Immature natural killer cell (primary cell): ENCODE results near the gene ITGA11. TPM values are rescaled to one million over a fixed set of nuclear protein-coding genes. Genes with fewer than 3 reads are reported as not detected.
"Not testable (repeated sequence)": the region's sequence is repeated elsewhere in the genome, so short reads cannot be mapped to it uniquely, and the experiment has no call there.

Experiments
- DNase-seq, 3 donors: peaks; one replicate each; pipeline ENCODE4 v3.0.0; 2022; ENCODE audit warnings: mixed read lengths in 1 of 3
- H3K27ac Mint-ChIP-seq, 6 donors: one replicate each; pipeline ENCODE4 v1.8.0; 2020; ENCODE audit warnings: mixed read lengths in 6 of 6, mild to moderate bottlenecking in 5 of 6, inconsistent platforms in 4 of 6, moderate library complexity in 3 of 6
- H3K27me3 Mint-ChIP-seq, 3 donors: one replicate each; pipeline ENCODE4 v1.8.0; 2020 to 2021; ENCODE audit warnings: low read depth in 3 of 3, mild to moderate bottlenecking in 3 of 3, mixed read lengths in 3 of 3, moderate library complexity in 3 of 3, inconsistent platforms in 1 of 3
- H3K36me3 Mint-ChIP-seq, 3 donors: one replicate each; pipeline ENCODE4 v1.8.0; 2020; ENCODE audit warnings: mixed read lengths in 3 of 3, inconsistent platforms in 2 of 3, mild to moderate bottlenecking in 2 of 3
- H3K4me1 Mint-ChIP-seq, 2 donors: one replicate each; pipeline ENCODE4 v1.8.0; 2020; ENCODE audit warnings: inconsistent platforms in 2 of 2, mild to moderate bottlenecking in 2 of 2, mixed read lengths in 2 of 2, moderate library complexity in 1 of 2
- H3K4me3 Mint-ChIP-seq, 5 donors: one replicate each; pipeline ENCODE4 v1.8.0; 2020; ENCODE audit warnings: mild to moderate bottlenecking in 5 of 5, mixed read lengths in 5 of 5, inconsistent platforms in 3 of 5, moderate library complexity in 3 of 5
- H3K9me3 Mint-ChIP-seq, 6 donors: one replicate each; pipeline ENCODE4 v1.8.0; 2020; ENCODE audit warnings: mild to moderate bottlenecking in 6 of 6, mixed read lengths in 6 of 6, inconsistent platforms in 4 of 6, moderate library complexity in 3 of 6
- polyA plus RNA-seq, 3 donors: library from polyadenylated mRNA; unstranded; fragments of 300-500 nt; fragmentation: Illumina TruSeq; gene quantifications; one replicate each; pipeline ENCODE4 v1.2.3, GENCODE V29; 2021

Gene ITGA11
- polyA plus RNA-seq, 3 donors from 2014 or later, result not detected

GRCh38 chr15:68407886-68408881 is 23.8 kb downstream of the ITGA11 start:
- no peak for DNase-seq
- Mint-ChIP-seq H3K27me3 (peaks cover 3% of the 10 kb centered on the region in 3 donors), H3K9me3 (no peaks in the 10 kb centered on the region), H3K36me3 (no peaks in the 10 kb centered on the region), H3K4me1 (no peaks in the 10 kb centered on the region), H3K27ac (no peak overlapping the region), H3K4me3 (no peak overlapping the region)

GRCh38 chr15:68407141-68407885 is 24.6 kb downstream of the ITGA11 start:
- Mint-ChIP-seq H3K36me3 (no peaks in the 10 kb centered on the region), H3K4me3 (no peak overlapping the region), H3K27me3 (peaks cover 0 to 3% (median 3%) of the 10 kb centered on the region in 3 donors), H3K27ac (no peak overlapping the region), H3K4me1 (no peaks in the 10 kb centered on the region), H3K9me3 (no peaks in the 10 kb centered on the region)
- no peak for DNase-seq

GRCh38 chr15:68405378-68406250 is 26.3 kb downstream of the ITGA11 start:
- H3K4me1 Mint-ChIP-seq, result no peaks in the 10 kb centered on the region
- H3K36me3 Mint-ChIP-seq, result no peaks in the 10 kb centered on the region
- H3K9me3 Mint-ChIP-seq, result no peaks in the 10 kb centered on the region
- H3K27me3 Mint-ChIP-seq, result peaks cover 0 to 3% (median 3%) of the 10 kb centered on the region in 3 donors
- H3K27ac Mint-ChIP-seq, result no peak overlapping the region
- H3K4me3 Mint-ChIP-seq, result no peak overlapping the region
- DNase-seq, result no peak

- peaks cover 0 to 3% (median 3%) of the 10 kb centered on the region in 3 donors for H3K27me3 Mint-ChIP-seq
- H3K27ac Mint-ChIP-seq, result no peak overlapping the region
- no peaks in the 10 kb centered on the region for H3K4me1 Mint-ChIP-seq
- no peak overlapping the region for H3K4me3 Mint-ChIP-seq
- no peak for DNase-seq
- H3K36me3 Mint-ChIP-seq, result no peaks in the 10 kb centered on the region
- no peaks in the 10 kb centered on the region for H3K9me3 Mint-ChIP-seq
These were observed 27.7 kb downstream of the ITGA11 start for GRCh38 chr15:68404056-68404798.

- Mint-ChIP-seq H3K27ac (no peak overlapping the region), H3K4me1 (no peaks in the 10 kb centered on the region), H3K9me3 (no peaks in the 10 kb centered on the region), H3K4me3 (no peak overlapping the region), H3K27me3 (peaks cover 0 to 3% (median 2%) of the 10 kb centered on the region in 3 donors), H3K36me3 (no peaks in the 10 kb centered on the region)
- no peak for DNase-seq
These were observed 28.6 kb downstream of the ITGA11 start for GRCh38 chr15:68403161-68403941.

GRCh38 chr15:68402432-68403160 is 29.4 kb downstream of the ITGA11 start:
- Mint-ChIP-seq H3K36me3 (no peaks in the 10 kb centered on the region), H3K27ac (no peak overlapping the region), H3K27me3 (peaks cover 0 to 3% (median 0%) of the 10 kb centered on the region in 3 donors), H3K4me3 (no peak overlapping the region), H3K9me3 (no peaks in the 10 kb centered on the region), H3K4me1 (no peaks in the 10 kb centered on the region)
- DNase-seq, result no peak

- Mint-ChIP-seq H3K4me3 (no peak overlapping the region), H3K27me3 (peaks cover 0 to 3% (median 0%) of the 10 kb centered on the region in 3 donors), H3K4me1 (no peaks in the 10 kb centered on the region), H3K36me3 (no peaks in the 10 kb centered on the region), H3K9me3 (no peaks in the 10 kb centered on the region), H3K27ac (no peak overlapping the region)
- no peak for DNase-seq
These were observed 30.2 kb downstream of the ITGA11 start for GRCh38 chr15:68401496-68402431.

GRCh38 chr15:68400066-68400456 is 31.9 kb downstream of the ITGA11 start:
- Mint-ChIP-seq H3K9me3 (no peaks in the 10 kb centered on the region), H3K4me1 (no peaks in the 10 kb centered on the region), H3K27ac (no peak overlapping the region), H3K27me3 (peaks cover 0 to 3% (median 3%) of the 10 kb centered on the region in 3 donors), H3K36me3 (no peaks in the 10 kb centered on the region), H3K4me3 (no peak overlapping the region)
- DNase-seq, result no peak

- no peaks in the 10 kb centered on the region for H3K4me1 Mint-ChIP-seq
- no peak overlapping the region for H3K27ac Mint-ChIP-seq
- H3K9me3 Mint-ChIP-seq, result no peaks in the 10 kb centered on the region
- no peaks in the 10 kb centered on the region for H3K36me3 Mint-ChIP-seq
- H3K4me3 Mint-ChIP-seq, result no peak overlapping the region
- DNase-seq, result no peak
- H3K27me3 Mint-ChIP-seq, result peaks cover 0 to 5% (median 0%) of the 10 kb centered on the region in 3 donors
These were observed 32.6 kb downstream of the ITGA11 start for GRCh38 chr15:68399096-68400065.

GRCh38 chr15:68397999-68398398 is 34.0 kb downstream of the ITGA11 start:
- H3K27ac Mint-ChIP-seq, H3K4me1 Mint-ChIP-seq, H3K4me3 Mint-ChIP-seq, H3K9me3 Mint-ChIP-seq, DNase-seq, H3K27me3 Mint-ChIP-seq, H3K36me3 Mint-ChIP-seq: not testable (repeated sequence)
